IMR-90 (cell line): ENCODE results near the gene LHFPL6. TPM values are rescaled to one million over a fixed set of nuclear protein-coding genes. Genes with fewer than 3 reads are reported as not detected.

Experiments
- ATAC-seq: fragments of 200-7000 bp; cut with Tn5 transposase; 2 replicates; pipeline ENCODE4 v1.9.1; 2020; ENCODE audit warnings: low read depth, mild to moderate bottlenecking, moderate library complexity
- BruUV-seq: library from RNA; stranded (reverse); fragments of 400-500 nt; replicated peaks from 2 replicates; lab custom pipeline; 2021; lab: Mats Ljungman, UMichigan
- CTCF ChIA-PET: fragments of 300-600 bp; formaldehyde crosslinking; extraction: SDS; loops from one replicate; lab custom pipeline; 2021; ENCODE audit warnings: antibody characterized with exemption; lab: Yijun Ruan, JAX
- POLR2A ChIA-PET: fragments of 300-600 bp; sonication (Branson Sonifier 250); formaldehyde crosslinking; loops from one replicate; lab custom pipeline; 2022; ENCODE audit warnings: antibody characterized with exemption; ENCODE audit not compliant: unreplicated experiment; lab: Charles Lee
- DNase-seq: peaks from one replicate; pipeline ENCODE4 v3.0.0; 2013
- H2AFZ ChIP-seq: replicated peaks from 2 replicates; pipeline ENCODE3; 2013; ENCODE audit warnings: low read length, mild to moderate bottlenecking; ENCODE audit not compliant: poor library complexity
- H2AK5ac ChIP-seq: 2 replicates; pipeline ENCODE4 v1.6.1; 2013; ENCODE audit warnings: low read depth, low read length, inconsistent platforms
- H2AK9ac ChIP-seq: replicated peaks from 2 replicates; pipeline ENCODE3; 2013; ENCODE audit warnings: mild to moderate bottlenecking, low read depth, low read length, moderate library complexity; ENCODE audit not compliant: poor library complexity
- H2BK120ac ChIP-seq: 2 replicates; pipeline ENCODE4 v1.6.1; 2013; ENCODE audit warnings: low read depth, low read length, inconsistent platforms
- H2BK15ac ChIP-seq: 3 replicates; pipeline ENCODE4 v1.6.1; 2013; ENCODE audit warnings: low read depth, low read length, inconsistent platforms
- H2BK20ac ChIP-seq: 2 replicates; pipeline ENCODE4 v1.6.1; 2013; ENCODE audit warnings: low read depth, mild to moderate bottlenecking, inconsistent platforms, low read length, moderate library complexity
- H2BK5ac ChIP-seq: 2 replicates; pipeline ENCODE4 v1.6.1; 2013; ENCODE audit warnings: mild to moderate bottlenecking, low read depth, low read length, inconsistent platforms; ENCODE audit not compliant: poor library complexity, severe bottlenecking
- H3K14ac ChIP-seq: replicated peaks from 2 replicates; pipeline ENCODE4 v1.6.1; 2013; ENCODE audit warnings: low read depth, low read length, inconsistent platforms
- H3K18ac ChIP-seq: 2 replicates; pipeline ENCODE4 v1.6.1; 2013; ENCODE audit warnings: low read depth, low read length, control low read depth
- H3K23ac ChIP-seq: 2 replicates; pipeline ENCODE4 v1.6.1; 2013; ENCODE audit warnings: low read depth, low read length, inconsistent platforms
- H3K27ac ChIP-seq: 2 replicates; pipeline ENCODE4 v1.5.1; 2013; ENCODE audit warnings: mild to moderate bottlenecking, control low read depth, low read length; ENCODE audit not compliant: insufficient read depth
- H3K27me3 ChIP-seq: 2 replicates; pipeline ENCODE4 v1.6.1; 2013; ENCODE audit warnings: low read length; ENCODE audit not compliant: control insufficient read depth, insufficient read depth
- H3K36me3 ChIP-seq: 2 replicates; pipeline ENCODE4 v1.6.1; 2013; ENCODE audit warnings: low read length, mixed read lengths; ENCODE audit not compliant: control insufficient read depth, insufficient read depth
- H3K4ac ChIP-seq: 2 replicates; pipeline ENCODE4 v1.6.1; 2013; ENCODE audit warnings: low read depth, low read length, inconsistent platforms
- H3K4me1 ChIP-seq: 2 replicates; pipeline ENCODE4 v1.6.1; 2013; ENCODE audit warnings: low read length, mixed read lengths; ENCODE audit not compliant: control insufficient read depth, insufficient read depth
- H3K4me2 ChIP-seq: 2 replicates; pipeline ENCODE4 v1.6.1; 2013; ENCODE audit warnings: low read depth, mild to moderate bottlenecking, control low read depth, low read length, moderate library complexity
- H3K4me3 ChIP-seq: 2 replicates; pipeline ENCODE4 v1.5.1; 2013; ENCODE audit warnings: low read depth, mild to moderate bottlenecking, control low read depth, low read length, moderate library complexity; ENCODE audit not compliant: insufficient read depth
- H3K56ac ChIP-seq: 2 replicates; pipeline ENCODE4 v1.6.1; 2013; ENCODE audit warnings: low read length, inconsistent platforms; ENCODE audit not compliant: insufficient read depth; ENCODE audit errors: extremely low read depth
- H3K79me1 ChIP-seq, 2 experiments: 2 replicates each; pipeline ENCODE4 v1.6.1; 2013; ENCODE audit warnings: low read length in 2 of 2, inconsistent platforms in 1 of 2, low read depth in 1 of 2
- H3K9ac ChIP-seq: 2 replicates; pipeline ENCODE4 v1.6.1; 2013; ENCODE audit warnings: low read depth, low read length, control low read depth
- H3K9me1 ChIP-seq: 2 replicates; pipeline ENCODE4 v1.6.1; 2013; ENCODE audit warnings: low read length, inconsistent platforms; ENCODE audit not compliant: insufficient read depth
- H3K9me3 ChIP-seq: 2 replicates; pipeline ENCODE4 v1.6.1; 2013; ENCODE audit warnings: low read length; ENCODE audit not compliant: control insufficient read depth, insufficient read depth
- H4K20me1 ChIP-seq: 2 replicates; pipeline ENCODE4 v1.6.1; 2013; ENCODE audit warnings: low read length, inconsistent platforms; ENCODE audit not compliant: insufficient read depth
- H4K5ac ChIP-seq: 2 replicates; pipeline ENCODE4 v1.6.1; 2013; ENCODE audit warnings: mild to moderate bottlenecking, low read depth, low read length, control low read depth
- H4K8ac ChIP-seq, 2 experiments: 2 replicates each; pipeline ENCODE4 v1.6.1; 2013; ENCODE audit warnings: low read depth in 2 of 2, low read length in 2 of 2, control low read depth in 1 of 2, inconsistent platforms in 1 of 2
- H4K91ac ChIP-seq: 2 replicates; pipeline ENCODE4 v1.6.1; 2013; ENCODE audit warnings: low read depth, low read length, inconsistent platforms; ENCODE audit not compliant: insufficient read depth
- CHD1 ChIP-seq: IDR thresholded peaks from 2 replicates; pipeline ENCODE4 v1.6.1; 2012; ENCODE audit warnings: low read depth, low read length, improper control_type of control experiment
- MAFK ChIP-seq: IDR thresholded peaks from 2 replicates; pipeline ENCODE4 v1.6.1; 2012; ENCODE audit warnings: low read depth, low read length, improper control_type of control experiment
- WGBS, 2 experiments: methylation state at CpG; one replicate each; pipeline versions ENCODE4 v1.1.5 to v1.1.7; 2013; ENCODE audit warnings: missing lambda C conversion rate in 2 of 2; ENCODE audit not compliant: insufficient read length in 1 of 2; ENCODE audit errors: extremely low coverage in 2 of 2; 5-methylcytosine and 5-hydroxymethylcytosine counted together
- dilution Hi-C: fragments of 300-500 bp; cut with HindIII; formaldehyde crosslinking; loops from one replicate; pipeline ENCODE4 v1.14.3; 2018; ENCODE audit warnings: low sequenced_read_pairs; ENCODE audit not compliant: unreplicated experiment
- in situ Hi-C: fragments of 300-500 bp; cut with MboI; formaldehyde crosslinking; loops from 3 replicates; pipeline ENCODE4 v1.14.3; 2019; ENCODE audit warnings: low sequenced_read_pairs, inconsistent platforms, mixed read lengths
- intact Hi-C: fragments of 100-400 bp; cut with micrococcal nuclease; formaldehyde crosslinking; loops from 2 replicates; pipeline ENCODE4 v1.10.0; 2022
- polyA plus RNA-seq, 3 experiments: library from polyadenylated mRNA; depleted of rRNA; stranded (reverse); fragments of >200 nt; gene quantifications; 2 replicates each; pipeline ENCODE4 v1.2.3, GENCODE V29; 2012; ENCODE audit warnings: low replicate concordance in 1 of 3
- total RNA-seq: library from RNA; depleted of rRNA; stranded (reverse); fragments of >200 nt; gene quantifications from 2 replicates; pipeline ENCODE4 v1.2.3, GENCODE V29; 2012

The LHFPL6 gene
- total and polyA plus RNA-seq, 2 of the 4 experiments (the other 2 are of a cell fraction): 24.7 to 36.1 TPM

GRCh38 chr13:39379118-39379517 lies 223.9 kb downstream of the LHFPL6 start:
- no peaks in the 10 kb centered on the region for H3K4me1 ChIP-seq
- H3K4me2 ChIP-seq: no peak overlapping the region
- intact Hi-C loops (no loop called here), dilution Hi-C loops (no loop called here), in situ Hi-C loops (no loop called here)
- no peak overlapping the region for H2BK15ac ChIP-seq
- no peak overlapping the region for H2AK9ac ChIP-seq
- no peak overlapping the region for H2BK120ac ChIP-seq
- no peaks in the 10 kb centered on the region for H3K36me3 ChIP-seq
- BruUV-seq: no TSS peak
- H3K4me3 ChIP-seq: no peak overlapping the region
- no peak overlapping the region for H3K4ac ChIP-seq
- DNase-seq: no peak
- H3K9me1 ChIP-seq: peaks cover 3% of the 10 kb centered on the region; the same call in 1 of the 2 replicates
- H4K5ac ChIP-seq: no peak overlapping the region
- ChIA-PET POLR2A (no interaction called here), CTCF (no interaction called here)
- no peak overlapping the region for H2AK5ac ChIP-seq
- H2BK20ac ChIP-seq: no peak overlapping the region
- no CpG with 5 or more reads among the region's 2 CpGs for WGBS, 2 experiments
- peaks cover 10 to 13% of the 10 kb centered on the region in 2 experiments; a peak in 3 of 4 replicates for H3K79me1 ChIP-seq
- no peak overlapping the region for H2BK5ac ChIP-seq
- H4K91ac ChIP-seq: no peak overlapping the region
- no peak overlapping the region for H3K18ac ChIP-seq
- H4K8ac ChIP-seq: no peak overlapping the region
- no peak overlapping the region for H3K56ac ChIP-seq
- no peak for ATAC-seq
- H3K9me3 ChIP-seq: no peaks in the 10 kb centered on the region
- no peak overlapping the region for H2AFZ ChIP-seq
- no peak overlapping the region for H3K9ac ChIP-seq
- TF ChIP-seq MAFK: no peak
- TF ChIP-seq CHD1: no peak
- H3K27me3 ChIP-seq: no peaks in the 10 kb centered on the region
- H3K23ac ChIP-seq: no peak overlapping the region
- no peak overlapping the region for H3K14ac ChIP-seq
- no peaks in the 10 kb centered on the region for H4K20me1 ChIP-seq
- H3K27ac ChIP-seq: no peak overlapping the region
